Adipocyte (in vitro differentiated cells): ENCODE measurements around the gene RANGAP1.

Experiments
- DNase-seq: peaks from one replicate; pipeline ENCODE4 v3.0.0-alpha.2; 2015; ENCODE audit warnings: low read depth
- H3K27me3 ChIP-seq: replicated peaks from 2 replicates; pipeline ENCODE4 v1.7.0; 2013; ENCODE audit warnings: mild to moderate bottlenecking, low read length, moderate library complexity; ENCODE audit not compliant: control insufficient read depth, insufficient read depth
- H3K36me3 ChIP-seq: 2 replicates; pipeline ENCODE4 v1.7.0; 2013; ENCODE audit warnings: low read length, mild to moderate bottlenecking, moderate library complexity; ENCODE audit not compliant: control insufficient read depth, insufficient read depth, severe bottlenecking
- H3K4me1 ChIP-seq: 2 replicates; pipeline ENCODE4 v1.7.0; 2013; ENCODE audit warnings: mild to moderate bottlenecking, low read length, moderate library complexity; ENCODE audit not compliant: control insufficient read depth, insufficient read depth
- H3K4me3 ChIP-seq: 2 replicates; pipeline ENCODE4 v1.7.0; 2013; ENCODE audit warnings: mild to moderate bottlenecking, low read length, moderate library complexity
- H3K9ac ChIP-seq: 2 replicates; pipeline ENCODE4 v1.7.0; 2013; ENCODE audit warnings: mild to moderate bottlenecking, low read length, moderate library complexity
- H3K9me3 ChIP-seq: 2 replicates; pipeline ENCODE4 v1.7.0; 2013; ENCODE audit warnings: mild to moderate bottlenecking, low read length, moderate library complexity; ENCODE audit not compliant: control insufficient read depth

The RANGAP1 gene

DNA sequence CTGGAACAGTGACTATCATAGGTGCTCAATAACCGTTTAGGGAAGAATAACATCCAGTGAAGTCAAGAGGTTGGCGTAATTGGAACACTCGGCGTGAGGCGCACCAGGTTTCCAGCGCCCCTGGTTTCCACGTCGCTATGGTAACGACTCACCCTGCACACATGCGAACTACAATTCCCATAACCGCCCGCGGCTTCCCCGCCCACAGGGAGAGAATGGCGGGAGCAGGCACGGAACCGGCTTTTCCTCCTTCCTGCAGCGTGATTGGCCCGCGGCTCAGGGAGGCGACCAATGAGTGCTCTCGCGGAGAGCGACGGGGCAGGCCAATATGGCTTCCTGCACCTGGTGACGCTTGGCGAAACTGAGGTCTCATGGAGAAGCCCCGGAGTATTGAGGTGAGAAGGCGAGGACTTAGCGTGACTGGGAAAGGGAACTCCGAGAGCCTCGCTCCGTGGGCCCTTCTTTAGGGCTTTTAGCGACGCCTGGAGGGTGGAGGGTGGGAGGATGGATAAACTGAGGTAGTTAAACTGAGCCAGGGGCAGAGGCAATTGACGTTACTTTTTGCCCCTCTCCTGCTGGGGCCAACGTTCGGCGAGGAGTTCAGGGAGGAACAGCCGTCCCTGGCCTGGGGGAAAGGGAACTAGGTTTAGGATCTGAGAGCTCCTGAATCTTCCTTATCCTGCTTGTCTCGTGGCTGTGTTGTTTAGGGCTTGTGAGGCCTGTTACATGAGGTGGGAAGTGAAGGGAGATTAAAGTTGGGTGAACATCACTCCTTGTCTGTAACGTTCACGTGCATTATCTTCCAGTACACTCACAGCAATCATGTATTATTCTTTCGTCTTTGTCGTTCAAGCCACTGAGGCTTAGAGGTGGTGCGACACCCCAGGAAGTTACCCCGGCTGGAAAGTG, 80.7 kb downstream of the RANGAP1 start, which contains the start of gene L3MBTL2:
TSS of gene L3MBTL2 (plus strand) at position 321 of the 909 bp plus-strand sequence. CDS start at position 372, 51 bp downstream.
- peaks cover 21% of the 10 kb centered on the region for H3K36me3 ChIP-seq
- peak within 1 kb of the TSS; percentile 97 for H3K9ac ChIP-seq
- peaks cover 14% of the 10 kb centered on the region for H3K27me3 ChIP-seq
- H3K4me1 ChIP-seq, result peaks cover 7% of the 10 kb centered on the region
- no peaks in the 10 kb centered on the region for H3K9me3 ChIP-seq
- peak within 1 kb of the TSS; percentile 99 for H3K4me3 ChIP-seq
- peak; percentile 99 for DNase-seq

DNA sequence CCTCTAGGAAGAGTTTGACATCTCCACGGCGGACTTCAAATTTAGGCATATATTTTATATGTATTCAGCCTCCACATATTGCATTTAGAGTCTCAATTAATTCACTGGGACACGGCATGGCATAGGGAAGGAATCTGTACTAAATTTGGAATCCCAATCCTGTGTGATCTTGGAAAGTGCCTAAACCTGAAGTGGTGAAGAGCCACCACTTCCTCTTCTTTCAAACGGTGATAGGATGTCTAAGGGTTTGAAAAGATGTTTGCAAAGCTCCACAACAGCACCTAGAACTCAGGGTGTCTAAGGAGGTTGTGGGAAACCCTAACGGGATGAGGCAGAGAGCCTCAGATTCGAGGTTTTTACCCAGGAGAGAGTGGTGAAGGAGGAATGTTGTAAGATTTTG, 81.9 kb downstream of the RANGAP1 start:
- Histone ChIP-seq H3K4me3 (no peak overlapping the region), H3K9me3 (no peaks in the 10 kb centered on the region), H3K27me3 (peaks cover 14% of the 10 kb centered on the region), H3K36me3 (peaks cover 11% of the 10 kb centered on the region), H3K4me1 (peaks cover 7% of the 10 kb centered on the region), H3K9ac (no peak overlapping the region)
- no peak for DNase-seq

DNA sequence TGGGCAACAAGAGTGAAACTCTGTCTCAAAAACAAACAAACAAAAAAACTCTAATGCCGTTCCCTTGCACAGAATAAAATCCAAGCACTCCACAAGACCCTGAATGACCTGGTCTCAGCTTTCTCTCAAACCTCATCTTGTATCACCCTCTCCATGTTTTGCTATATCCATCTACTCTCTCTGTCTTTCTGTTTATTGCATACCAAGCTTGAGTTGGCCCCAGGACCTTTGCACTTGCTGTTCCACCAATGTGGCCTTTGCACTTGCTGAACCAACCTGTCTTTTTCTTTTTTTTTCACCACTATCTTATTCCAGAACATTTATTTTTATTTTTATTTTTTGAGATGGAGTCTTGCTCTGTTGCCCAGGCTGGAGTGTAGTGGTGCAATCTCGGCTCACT, 82.9 kb downstream of the RANGAP1 start:
- no peaks in the 10 kb centered on the region for H3K9me3 ChIP-seq
- no peak overlapping the region for H3K4me3 ChIP-seq
- no peak for DNase-seq
- H3K27me3 ChIP-seq, result peaks cover 14% of the 10 kb centered on the region
- peaks cover 9% of the 10 kb centered on the region for H3K4me1 ChIP-seq
- no peak overlapping the region for H3K9ac ChIP-seq
- peaks cover 2% of the 10 kb centered on the region for H3K36me3 ChIP-seq

DNA sequence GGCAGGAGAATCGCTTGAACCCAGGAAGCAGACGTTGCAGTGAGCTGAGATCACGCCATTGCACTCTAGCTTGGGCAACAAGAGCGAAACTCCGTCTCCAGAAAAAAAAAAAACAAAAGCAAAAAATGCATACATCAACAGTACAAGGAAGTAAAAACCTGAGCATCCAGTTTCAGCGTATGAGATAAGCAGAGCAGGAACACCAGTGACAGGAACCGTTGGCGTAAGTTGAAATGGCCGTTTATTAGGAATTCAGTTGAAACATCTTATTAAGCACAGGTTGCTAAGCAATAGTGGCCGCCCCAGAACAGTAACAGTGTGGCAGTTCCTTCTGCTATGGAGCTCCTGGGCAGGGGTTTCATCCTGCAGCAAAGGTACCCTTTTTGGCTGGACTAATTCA, 84.8 kb downstream of the RANGAP1 start:
- H3K36me3 ChIP-seq, result no peaks in the 10 kb centered on the region
- H3K27me3 ChIP-seq, result peaks cover 16% of the 10 kb centered on the region
- no peak for DNase-seq
- H3K4me1 ChIP-seq, result peaks cover 13% of the 10 kb centered on the region
- H3K9ac ChIP-seq, result no peak overlapping the region
- H3K4me3 ChIP-seq, result no peak overlapping the region
- no peaks in the 10 kb centered on the region for H3K9me3 ChIP-seq

DNA sequence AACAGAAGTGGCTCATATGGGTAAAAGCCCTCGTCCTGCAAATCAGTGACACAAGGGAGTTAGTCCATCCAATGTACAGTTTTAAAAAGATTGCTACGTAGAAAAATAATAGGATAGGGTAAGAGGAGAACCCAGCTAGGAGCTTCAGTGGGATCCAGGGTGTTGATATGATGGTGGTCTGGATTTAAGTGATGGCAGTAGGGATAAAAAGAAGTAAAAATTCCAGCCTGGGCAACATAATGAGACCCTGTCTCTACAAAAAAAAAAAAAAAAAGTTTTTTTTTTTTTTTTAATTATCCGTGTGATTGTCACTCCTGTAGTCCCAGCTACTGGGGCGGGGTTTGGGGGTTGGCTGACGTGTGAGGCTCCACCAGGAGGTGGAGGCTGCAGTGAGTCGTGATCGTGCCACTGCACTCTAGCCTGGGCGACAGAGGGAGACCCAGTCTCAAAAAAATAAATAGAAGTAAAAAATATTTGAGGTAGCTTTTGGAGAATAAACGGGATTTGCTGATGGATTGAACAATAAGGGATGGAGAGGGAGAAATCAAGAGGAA, 87.9 kb downstream of the RANGAP1 start:
- peak; percentile 49 for DNase-seq
- peaks cover 7% of the 10 kb centered on the region for H3K4me1 ChIP-seq
- peaks cover 9% of the 10 kb centered on the region for H3K27me3 ChIP-seq
- no peaks in the 10 kb centered on the region for H3K36me3 ChIP-seq
- H3K4me3 ChIP-seq, result peak overlapping the region; percentile 89
- H3K9ac ChIP-seq, result peak overlapping the region; percentile 54
- no peaks in the 10 kb centered on the region for H3K9me3 ChIP-seq

DNA sequence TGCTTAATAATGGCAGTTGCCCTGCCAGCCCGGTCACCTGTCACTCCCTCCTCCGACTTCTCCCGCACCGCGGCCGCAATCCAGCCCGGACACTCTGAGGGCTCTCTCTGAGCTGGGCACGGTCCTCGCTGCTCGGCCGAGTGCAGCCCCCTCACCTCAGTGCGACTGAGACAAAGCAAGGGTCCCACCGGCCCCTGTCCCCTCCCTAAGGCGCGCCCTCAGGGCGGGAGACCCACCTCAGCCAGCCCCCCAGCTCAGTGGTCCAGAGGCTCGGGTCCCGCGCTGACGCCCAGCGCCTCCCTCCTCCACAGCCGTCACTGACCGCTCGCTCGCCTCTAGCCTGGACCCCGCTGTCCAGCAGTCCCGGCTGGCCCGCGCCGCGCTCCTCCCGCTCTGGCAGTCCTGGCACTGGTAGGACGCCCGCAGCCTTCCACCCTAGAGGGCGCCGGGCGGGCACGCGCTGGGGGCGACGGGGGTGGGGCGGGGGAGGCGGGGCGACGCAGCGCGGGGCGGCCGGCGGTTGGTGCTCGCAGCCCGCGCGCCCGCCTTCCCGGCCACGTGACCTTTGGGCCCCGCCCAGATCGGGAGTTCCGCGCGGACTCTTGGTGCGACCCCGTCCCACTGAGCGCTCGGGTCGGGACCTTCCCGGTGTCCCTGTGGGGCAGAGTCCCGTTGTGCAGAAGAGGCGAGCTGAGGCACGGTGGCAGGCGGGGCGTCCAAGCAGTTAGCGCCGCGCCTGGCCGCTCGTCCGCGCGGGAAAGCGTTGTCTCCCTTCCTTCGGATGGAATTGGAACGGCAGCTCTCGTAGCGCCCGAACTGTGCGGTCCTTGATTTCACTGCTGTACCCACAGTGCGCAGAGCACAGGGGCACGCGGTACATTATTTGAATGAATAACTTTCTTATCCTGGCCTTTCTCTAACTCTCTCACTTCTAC, 88.7 kb downstream of the RANGAP1 start:
- no peaks in the 10 kb centered on the region for H3K36me3 ChIP-seq
- H3K27me3 ChIP-seq, result peaks cover 9% of the 10 kb centered on the region
- peak overlapping the region; percentile 89 for H3K4me3 ChIP-seq
- H3K4me1 ChIP-seq, result peaks cover 7% of the 10 kb centered on the region
- no peaks in the 10 kb centered on the region for H3K9me3 ChIP-seq
- peak; percentile 91 for DNase-seq
- peak overlapping the region; percentile 54 for H3K9ac ChIP-seq
